ENCODE data around the gene SLC16A8. TPM values are rescaled to one million over a fixed set of nuclear protein-coding genes. Genes with fewer than 3 reads are reported as not detected.

The SLC16A8 gene
- total and polyA plus RNA-seq, 9 of the 15 experiments (the other 6 are each of a cell fraction or from before 2014, with no cell fraction given) = not detected

GRCh38 chr22:38028344-38029130 is 55.4 kb downstream of the SLC16A8 start:
- H4K20me1 ChIP-seq (replicated peaks; ENCODE audit: control insufficient read depth, insufficient read depth, low read length) = no peaks in the 10 kb centered on the region
- no peak for ATAC-seq
- 43% methylated on average over 13 of the region's 15 CpGs for WGBS (ENCODE audit: insufficient coverage, low coverage, missing lambda C conversion rate)
- no TSS peak for BruUV-seq (replicated peaks)
- no peak overlapping the region for H3K4me2 ChIP-seq (ENCODE audit: insufficient read depth, low read length)
- no peak for DNase-seq (ENCODE audit: extremely low read depth in 1 of 4, low spot score in 3 of 4)
- H3K9me1 ChIP-seq (ENCODE audit: control insufficient read depth, insufficient read depth, low read length) = no peaks in the 10 kb centered on the region
- H3K36me3 ChIP-seq (ENCODE audit: control insufficient read depth, insufficient read depth, low read length) = no peaks in the 10 kb centered on the region
- H3K9ac ChIP-seq (ENCODE audit: insufficient read depth in 1 of 2, low read depth in 2 of 2, low read length in 2 of 2) = no peak overlapping the region
- H3K27me3 ChIP-seq (ENCODE audit: control insufficient read depth in 2 of 2, insufficient read depth in 2 of 2, low read length in 2 of 2) = no peaks in the 10 kb centered on the region; a peak in 1 of 5 replicates
- peaks cover 17 to 27% of the 10 kb centered on the region in 2 experiments for H3K4me1 ChIP-seq (replicated peaks in 1 of 2; ENCODE audit: control insufficient read depth in 2 of 2, insufficient read depth in 2 of 2, low read length in 2 of 2)
- ChIA-PET POLR2A (interaction anchor here (0.7 kb wide), 1 partner anchor 402 kb away, joined by 3 read pairs; no protein-coding TSS in a partner anchor), CTCF (ENCODE audit: low intra/inter-chr PET ratio) (no interaction called here)
- in situ Hi-C loops (cut with MboI) (no loop called here), intact Hi-C loops (cut with micrococcal nuclease) (loop anchor here (10.0 kb wide), 1 partner anchor 74 kb away; the partner anchor contains the start of genes C22orf23 and POLR2F)
- H3K79me2 ChIP-seq (ENCODE audit: control insufficient read depth, insufficient read depth, low read length) = no peaks in the 10 kb centered on the region
- no peaks in the 10 kb centered on the region for H3K9me3 ChIP-seq (replicated peaks; ENCODE audit: control insufficient read depth, insufficient read depth, low read depth, low read length)
- no peak for TF ChIP-seq SUPT5H (IDR thresholded peaks at IDR 0.05)
- TF ChIP-seq ELK3 (CRISPR knock-in tag; IDR thresholded peaks at IDR 0.05) = no peak
- TF ChIP-seq KDM1A (IDR thresholded peaks at IDR 0.05) = peak in 1 of 2 experiments; percentile 82; a peak in 1 of 4 replicates
- no peak for TF ChIP-seq HMGXB4 (CRISPR knock-in tag; IDR thresholded peaks at IDR 0.05)
- TF ChIP-seq BRF1 (IDR thresholded peaks at IDR 0.05; ENCODE audit: borderline replicate concordance, extremely low read depth, insufficient read length) = no peak
- TF ChIP-seq TRIM24 (IDR thresholded peaks at IDR 0.05) = no peak
- TF ChIP-seq PHF20 (IDR thresholded peaks at IDR 0.05; ENCODE audit: partially characterized antibody) = no peak
- no peak for FAIRE-seq
- H3K4me3 ChIP-seq = no peak overlapping the region
- H3K27ac ChIP-seq (ENCODE audit: extremely low read depth, low read depth, low read length) = no peak overlapping the region
- H2AFZ ChIP-seq (ENCODE audit: low read depth, low read length) = no peak overlapping the region

Other genes with a start within 250 kb of the SLC16A8 start
Only the 7 nearest of the 12 such genes appear.
- gene C22orf23, start 130.6 kb downstream of the SLC16A8 start, total RNA-seq (2014; rRNA removed) = 0.32 and 0.82 TPM in 2 replicates
- 0.25 and 0.48 TPM in 2 replicates for gene C22orf23, start 130.6 kb downstream of the SLC16A8 start, total RNA-seq (2014; rRNA removed; fragmentation: Illumina TruSeq; extraction: Trizol)
- gene C22orf23, start 130.6 kb downstream of the SLC16A8 start, total RNA-seq (2015; rRNA removed; fragmentation: Illumina TruSeq; extraction: Trizol) = 0.26 and 0.51 TPM in 2 replicates
- gene C22orf23, start 130.6 kb downstream of the SLC16A8 start, total RNA-seq (2021) = 0.49 and 0.64 TPM in 2 replicates
- gene C22orf23, start 130.6 kb downstream of the SLC16A8 start, polyA plus RNA-seq (2011; rRNA removed) = 0.33 and 0.79 TPM in 2 replicates
- gene C22orf23, start 130.6 kb downstream of the SLC16A8 start, polyA plus RNA-seq (2014; fragmentation: Illumina TruSeq; extraction: Trizol) = 0.69 and 1.0 TPM in 2 replicates
- under 1 TPM; 0.53 to 0.91 TPM for gene C22orf23, start 130.6 kb downstream of the SLC16A8 start, polyA plus RNA-seq (2014; fragmentation: Nextera tagmentation; extraction: Ambion mirVana)
- gene C22orf23, start 130.6 kb downstream of the SLC16A8 start, polyA plus RNA-seq (2014; rRNA removed) = 0.65 and 0.82 TPM in 2 replicates
- gene POLR2F, start 130.5 kb downstream of the SLC16A8 start, total RNA-seq (2014; rRNA removed) = 240 and 294 TPM in 2 replicates
- 73.2 and 98.9 TPM in 2 replicates for gene POLR2F, start 130.5 kb downstream of the SLC16A8 start, total RNA-seq (2014; rRNA removed; fragmentation: Illumina TruSeq; extraction: Trizol)
- gene POLR2F, start 130.5 kb downstream of the SLC16A8 start, total RNA-seq (2015; rRNA removed; fragmentation: Illumina TruSeq; extraction: Trizol) = 115 and 129 TPM in 2 replicates
- gene POLR2F, start 130.5 kb downstream of the SLC16A8 start, total RNA-seq (2021) = 145 and 162 TPM in 2 replicates
- gene POLR2F, start 130.5 kb downstream of the SLC16A8 start, polyA plus RNA-seq (2011; rRNA removed) = 89.4 and 116 TPM in 2 replicates
- gene POLR2F, start 130.5 kb downstream of the SLC16A8 start, polyA plus RNA-seq (2014; fragmentation: Illumina TruSeq; extraction: Trizol) = 156 and 168 TPM in 2 replicates
- gene POLR2F, start 130.5 kb downstream of the SLC16A8 start, polyA plus RNA-seq (2014; fragmentation: Nextera tagmentation; extraction: Ambion mirVana) = 100 to 1,000 TPM; 187 to 195 TPM
- gene POLR2F, start 130.5 kb downstream of the SLC16A8 start, polyA plus RNA-seq (2014; rRNA removed) = 410 and 469 TPM in 2 replicates
- gene SOX10, start 99.6 kb downstream of the SLC16A8 start, total RNA-seq (2014; rRNA removed) = not detected in 2 replicates
- not detected in 2 replicates for gene SOX10, start 99.6 kb downstream of the SLC16A8 start, total RNA-seq (2014; rRNA removed; fragmentation: Illumina TruSeq; extraction: Trizol)
- gene SOX10, start 99.6 kb downstream of the SLC16A8 start, total RNA-seq (2015; rRNA removed; fragmentation: Illumina TruSeq; extraction: Trizol) = not detected in 2 replicates
- not detected in 2 replicates for gene SOX10, start 99.6 kb downstream of the SLC16A8 start, total RNA-seq (2021)
- not detected in 2 replicates for gene SOX10, start 99.6 kb downstream of the SLC16A8 start, polyA plus RNA-seq (2011; rRNA removed)
- not detected in 2 replicates for gene SOX10, start 99.6 kb downstream of the SLC16A8 start, polyA plus RNA-seq (2014; fragmentation: Illumina TruSeq; extraction: Trizol)
- gene SOX10, start 99.6 kb downstream of the SLC16A8 start, polyA plus RNA-seq (2014; fragmentation: Nextera tagmentation; extraction: Ambion mirVana) = not detected
- gene SOX10, start 99.6 kb downstream of the SLC16A8 start, polyA plus RNA-seq (2014; rRNA removed) = not detected in 2 replicates
- 8.6 and 11.3 TPM in 2 replicates for gene PICK1, start 26.8 kb downstream of the SLC16A8 start, total RNA-seq (2014; rRNA removed)
- gene PICK1, start 26.8 kb downstream of the SLC16A8 start, total RNA-seq (2014; rRNA removed; fragmentation: Illumina TruSeq; extraction: Trizol) = 4.3 and 5.2 TPM in 2 replicates
- gene PICK1, start 26.8 kb downstream of the SLC16A8 start, total RNA-seq (2015; rRNA removed; fragmentation: Illumina TruSeq; extraction: Trizol) = 6.5 and 6.7 TPM in 2 replicates
- gene PICK1, start 26.8 kb downstream of the SLC16A8 start, total RNA-seq (2021) = 7.1 and 9.2 TPM in 2 replicates
- gene PICK1, start 26.8 kb downstream of the SLC16A8 start, polyA plus RNA-seq (2011; rRNA removed) = 9.6 and 14.5 TPM in 2 replicates
- gene PICK1, start 26.8 kb downstream of the SLC16A8 start, polyA plus RNA-seq (2014; fragmentation: Illumina TruSeq; extraction: Trizol) = 7.1 and 7.9 TPM in 2 replicates
- under 1 TPM in 1 of 2 experiments, not detected in 1; 0.06 TPM for gene PICK1, start 26.8 kb downstream of the SLC16A8 start, polyA plus RNA-seq (2014; fragmentation: Nextera tagmentation; extraction: Ambion mirVana)
- gene PICK1, start 26.8 kb downstream of the SLC16A8 start, polyA plus RNA-seq (2014; rRNA removed) = 9.4 and 11.0 TPM in 2 replicates
- not detected in 2 replicates for gene BAIAP2L2, start 26.5 kb upstream of the SLC16A8 start, total RNA-seq (2014; rRNA removed)
- gene BAIAP2L2, start 26.5 kb upstream of the SLC16A8 start, total RNA-seq (2014; rRNA removed; fragmentation: Illumina TruSeq; extraction: Trizol) = not detected in 2 replicates
- not detected in 2 replicates for gene BAIAP2L2, start 26.5 kb upstream of the SLC16A8 start, total RNA-seq (2015; rRNA removed; fragmentation: Illumina TruSeq; extraction: Trizol)
- gene BAIAP2L2, start 26.5 kb upstream of the SLC16A8 start, total RNA-seq (2021) = 0.13 and 0.22 TPM in 2 replicates
- 0.07 and 0.09 TPM in 2 replicates for gene BAIAP2L2, start 26.5 kb upstream of the SLC16A8 start, polyA plus RNA-seq (2011; rRNA removed)
- gene BAIAP2L2, start 26.5 kb upstream of the SLC16A8 start, polyA plus RNA-seq (2014; fragmentation: Illumina TruSeq; extraction: Trizol) = 0.07 TPM in 1 of 2 replicates, not detected in the other
- gene BAIAP2L2, start 26.5 kb upstream of the SLC16A8 start, polyA plus RNA-seq (2014; fragmentation: Nextera tagmentation; extraction: Ambion mirVana) = under 1 TPM in 1 of 2 experiments, not detected in 1; 0.04 TPM
- gene BAIAP2L2, start 26.5 kb upstream of the SLC16A8 start, polyA plus RNA-seq (2014; rRNA removed) = 0.11 and 0.86 TPM in 2 replicates
- gene PLA2G6, start 97.6 kb upstream of the SLC16A8 start, total RNA-seq (2014; rRNA removed) = 9.1 and 9.7 TPM in 2 replicates
- 2.8 and 3.2 TPM in 2 replicates for gene PLA2G6, start 97.6 kb upstream of the SLC16A8 start, total RNA-seq (2014; rRNA removed; fragmentation: Illumina TruSeq; extraction: Trizol)
- gene PLA2G6, start 97.6 kb upstream of the SLC16A8 start, total RNA-seq (2015; rRNA removed; fragmentation: Illumina TruSeq; extraction: Trizol) = 2.1 TPM in 2 replicates
- gene PLA2G6, start 97.6 kb upstream of the SLC16A8 start, total RNA-seq (2021) = 10.8 and 10.9 TPM in 2 replicates
- 10.9 and 18.1 TPM in 2 replicates for gene PLA2G6, start 97.6 kb upstream of the SLC16A8 start, polyA plus RNA-seq (2011; rRNA removed)
- gene PLA2G6, start 97.6 kb upstream of the SLC16A8 start, polyA plus RNA-seq (2014; fragmentation: Illumina TruSeq; extraction: Trizol) = 7.9 and 9.7 TPM in 2 replicates
- gene PLA2G6, start 97.6 kb upstream of the SLC16A8 start, polyA plus RNA-seq (2014; fragmentation: Nextera tagmentation; extraction: Ambion mirVana) = under 1 TPM; 0.11 to 0.13 TPM
- gene PLA2G6, start 97.6 kb upstream of the SLC16A8 start, polyA plus RNA-seq (2014; rRNA removed) = 8.8 and 12.2 TPM in 2 replicates
- 8.0 and 8.9 TPM in 2 replicates for gene MAFF, start 117.8 kb upstream of the SLC16A8 start, total RNA-seq (2014; rRNA removed)
- 4.5 and 5.2 TPM in 2 replicates for gene MAFF, start 117.8 kb upstream of the SLC16A8 start, total RNA-seq (2014; rRNA removed; fragmentation: Illumina TruSeq; extraction: Trizol)
- gene MAFF, start 117.8 kb upstream of the SLC16A8 start, total RNA-seq (2015; rRNA removed; fragmentation: Illumina TruSeq; extraction: Trizol) = 1.9 and 2.1 TPM in 2 replicates
- 5.9 and 7.9 TPM in 2 replicates for gene MAFF, start 117.8 kb upstream of the SLC16A8 start, total RNA-seq (2021)
- 3.3 and 5.4 TPM in 2 replicates for gene MAFF, start 117.8 kb upstream of the SLC16A8 start, polyA plus RNA-seq (2011; rRNA removed)
- 5.8 and 6.1 TPM in 2 replicates for gene MAFF, start 117.8 kb upstream of the SLC16A8 start, polyA plus RNA-seq (2014; fragmentation: Illumina TruSeq; extraction: Trizol)
- under 1 TPM; 0.51 to 0.60 TPM for gene MAFF, start 117.8 kb upstream of the SLC16A8 start, polyA plus RNA-seq (2014; fragmentation: Nextera tagmentation; extraction: Ambion mirVana)
- gene MAFF, start 117.8 kb upstream of the SLC16A8 start, polyA plus RNA-seq (2014; rRNA removed) = 6.9 and 7.0 TPM in 2 replicates